ENCODE data around the gene MACROD1. TPM values are rescaled to one million over a fixed set of nuclear protein-coding genes. Genes with fewer than 3 reads are reported as not detected.

The MACROD1 gene
- total and polyA plus RNA-seq, 2 of the 13 experiments (the other 11 are each of a cell fraction or from before 2014, with no cell fraction given) = 23.1 to 34.5 TPM

- DNase-seq (ENCODE audit: low spot score) (no peak), FAIRE-seq (no peak), ATAC-seq (no peak)
- CTCF ChIA-PET (ENCODE audit: low intra/inter-chr PET ratio, low total read pairs) = no interaction called here
- H3K4me1 ChIP-seq (ENCODE audit: insufficient read depth, low read length) = peaks cover 14% of the 10 kb centered on the region; the same call in 1 of the 2 replicates
- no peak within 1 kb of the TSS for H3K27ac ChIP-seq (ENCODE audit: extremely low read length, insufficient read depth, low read length)
- peak within 1 kb of the TSS; percentile 27 to 42 (median 37); a peak in 5 of 6 replicates for H3K4me3 ChIP-seq (replicated peaks in 1 of 3; ENCODE audit: insufficient read depth in 1 of 3, low read depth in 2 of 3, low read length in 3 of 3)
- no peaks in the 10 kb centered on the region for H3K9me3 ChIP-seq (ENCODE audit: low read length)
- TF ChIP-seq CBX5 (CRISPR knock-in tag; IDR thresholded peaks at IDR 0.05; ENCODE audit: borderline replicate concordance) (no peak), TP53 (CRISPR knock-in tag; conservative IDR thresholded peaks at IDR 0.05) (no peak), ZNF121 (CRISPR knock-in tag; IDR thresholded peaks at IDR 0.05) (no peak), GPN1 (CRISPR knock-in tag; IDR thresholded peaks at IDR 0.05; ENCODE audit: borderline replicate concordance) (no peak), ZBTB7B (CRISPR knock-in tag; IDR thresholded peaks at IDR 0.05) (no peak), ZFP37 (CRISPR knock-in tag; IDR thresholded peaks at IDR 0.05; ENCODE audit: borderline replicate concordance) (no peak), ZMYM2 (CRISPR knock-in tag; IDR thresholded peaks at IDR 0.05) (no peak), DR1 (CRISPR knock-in tag; IDR thresholded peaks at IDR 0.05) (no peak), ZNF547 (CRISPR knock-in tag; IDR thresholded peaks at IDR 0.05) (no peak)
- WGBS (ENCODE audit: low lambda C conversion rate) = 0% methylated on average over 1 of the region's 64 CpGs
- H2AFZ ChIP-seq (ENCODE audit: low read length) = no peak within 1 kb of the TSS
- H3K27me3 ChIP-seq (ENCODE audit: control insufficient read depth in 1 of 2, insufficient read depth in 2 of 2, low read length in 2 of 2) = peaks cover 6 to 31% of the 10 kb centered on the region in 2 experiments; a peak in 4 of 5 replicates
- H3K36me3 ChIP-seq (replicated peaks in 1 of 2; ENCODE audit: control insufficient read depth in 1 of 2, insufficient read depth in 2 of 2, low read length in 2 of 2) = no peaks in the 10 kb centered on the region
- no peaks in the 10 kb centered on the region for H3K79me2 ChIP-seq (ENCODE audit: insufficient read depth, low read length)
- H4K20me1 ChIP-seq (ENCODE audit: insufficient read depth, low read length) = peaks cover 34% of the 10 kb centered on the region; the same call in 1 of the 2 replicates
- H3K9ac ChIP-seq (ENCODE audit: insufficient read depth, low read depth, low read length) = no peak within 1 kb of the TSS
- peak within 1 kb of the TSS; percentile 39 for H3K4me2 ChIP-seq (ENCODE audit: low read depth, low read length)
- POLR2A ChIA-PET = no interaction called here
- intact Hi-C loops (cut with micrococcal nuclease; ENCODE audit: unreplicated experiment) = no loop called here
- BruUV-seq (replicated peaks) = no TSS peak
- in situ Hi-C loops (cut with HindIII; ENCODE audit: extremely low pct_ligation_motif_present, low pct_unique_long_range_greater_than_20kb) = no loop called here
Measured at GRCh38 chr11:64035576-64035975, 130.3 kb downstream of the MACROD1 start, which contains the start of gene FLRT1. Gene FLRT1 (plus strand): TSS chr11:64035931. CDS start chr11:64116268, 80,337 bp downstream.

GRCh38 chr11:64035081-64035524 lies 130.8 kb downstream of the MACROD1 start:
- Histone ChIP-seq H3K9ac (ENCODE audit: insufficient read depth, low read depth, low read length) (no peak overlapping the region), H3K4me3 (replicated peaks in 1 of 3; ENCODE audit: insufficient read depth in 1 of 3, low read depth in 2 of 3, low read length in 3 of 3) (peak overlapping the region in 1 of 3 experiments; percentile 27; a peak in 2 of 6 replicates), H3K9me3 (ENCODE audit: low read length) (no peaks in the 10 kb centered on the region), H3K79me2 (ENCODE audit: insufficient read depth, low read length) (no peaks in the 10 kb centered on the region), H3K27me3 (ENCODE audit: control insufficient read depth in 1 of 2, insufficient read depth in 2 of 2, low read length in 2 of 2) (peaks cover 6 to 31% of the 10 kb centered on the region in 2 experiments; a peak in 4 of 5 replicates), H4K20me1 (ENCODE audit: insufficient read depth, low read length) (peaks cover 39% of the 10 kb centered on the region; the same call in 1 of the 2 replicates), H3K27ac (ENCODE audit: extremely low read length, insufficient read depth, low read length) (no peak overlapping the region), H3K36me3 (replicated peaks in 1 of 2; ENCODE audit: control insufficient read depth in 1 of 2, insufficient read depth in 2 of 2, low read length in 2 of 2) (no peaks in the 10 kb centered on the region), H3K4me1 (ENCODE audit: insufficient read depth, low read length) (peaks cover 14% of the 10 kb centered on the region; the same call in 1 of the 2 replicates), H3K4me2 (ENCODE audit: low read depth, low read length) (peak overlapping the region; percentile 18; the same call in 1 of the 2 replicates), H2AFZ (ENCODE audit: low read length) (no peak overlapping the region)
- ChIA-PET CTCF (ENCODE audit: low intra/inter-chr PET ratio, low total read pairs) (no interaction called here), POLR2A (no interaction called here)
- FAIRE-seq (no peak), ATAC-seq (no peak), DNase-seq (ENCODE audit: low spot score) (no peak)
- 52% methylated on average over 17 of the region's 17 CpGs for WGBS (ENCODE audit: low lambda C conversion rate)
- BruUV-seq (replicated peaks) = no TSS peak
- in situ Hi-C loops (cut with HindIII; ENCODE audit: extremely low pct_ligation_motif_present, low pct_unique_long_range_greater_than_20kb) = no loop called here
- intact Hi-C loops (cut with micrococcal nuclease; ENCODE audit: unreplicated experiment) = no loop called here
- TF ChIP-seq GMEB2 (CRISPR knock-in tag; IDR thresholded peaks at IDR 0.05; ENCODE audit: low read depth) = no peak
- no peak for TF ChIP-seq ZNF180 (CRISPR knock-in tag; IDR thresholded peaks at IDR 0.05; ENCODE audit: borderline replicate concordance, low read depth)
- no peak for TF ChIP-seq SRY (CRISPR knock-in tag; IDR thresholded peaks at IDR 0.05)
- no peak for TF ChIP-seq NFE2 (CRISPR knock-in tag; IDR thresholded peaks at IDR 0.05)
- no peak for TF ChIP-seq CENPT (CRISPR knock-in tag; IDR thresholded peaks at IDR 0.05; ENCODE audit: low read depth)
- no peak for TF ChIP-seq ZNF709 (CRISPR knock-in tag; IDR thresholded peaks at IDR 0.05)
- TF ChIP-seq ZMYM3 (CRISPR knock-in tag; IDR thresholded peaks at IDR 0.05) = 0 out of 2 replicates have a peak, but pooled peaks have one; percentile 24
- no peak for TF ChIP-seq NBN (conservative IDR thresholded peaks at IDR 0.05)
- TF ChIP-seq ZNF629 (CRISPR knock-in tag; conservative IDR thresholded peaks at IDR 0.05) = peak; percentile 90

Data from HepG2 (cell line).